Measurements from ENCODE around the gene ZC3H18.
A peak's percentile ranks its signal among the peaks of the same experiment; 100 is the strongest.
"Not testable (repeated sequence)": the region's sequence is repeated elsewhere in the genome, so short reads cannot be mapped to it uniquely, and the experiment has no call there.

Gene ZC3H18

GRCh38 chr16:88658714-88659113 lies 88.5 kb downstream of the ZC3H18 start:
- no peak for DNase-seq

- DNase-seq = no peak
Measured at GRCh38 chr16:88659160-88659559, 89.0 kb downstream of the ZC3H18 start.

- no peak for DNase-seq
Measured at GRCh38 chr16:88661468-88661867, 91.3 kb downstream of the ZC3H18 start.

- DNase-seq = no peak
Measured at GRCh38 chr16:88662222-88662842, 92.1 kb downstream of the ZC3H18 start.

GRCh38 chr16:88662843-88663606 lies 92.8 kb downstream of the ZC3H18 start, which contains the start of gene MVD:
MVD (minus strand) TSS chr16:88663091; CDS start chr16:88663080, 11 bp downstream.
- peak; percentile 96 for DNase-seq

GRCh38 chr16:88665148-88665547 lies 94.9 kb downstream of the ZC3H18 start:
- no peak for DNase-seq

GRCh38 chr16:88665570-88665969 lies 95.4 kb downstream of the ZC3H18 start:
- no peak for DNase-seq

- DNase-seq = no peak
Measured at GRCh38 chr16:88667461-88667860, 97.3 kb downstream of the ZC3H18 start.

GRCh38 chr16:88669493-88669892 lies 99.3 kb downstream of the ZC3H18 start:
- DNase-seq = not testable (repeated sequence)

- no peak for DNase-seq
Measured at GRCh38 chr16:88669980-88670379, 99.8 kb downstream of the ZC3H18 start.

- DNase-seq = no peak
Measured at GRCh38 chr16:88671806-88672205, 101.6 kb downstream of the ZC3H18 start.

GRCh38 chr16:88672776-88673175 lies 102.6 kb downstream of the ZC3H18 start:
- no peak for DNase-seq

- DNase-seq = no peak
Measured at GRCh38 chr16:88673716-88674379, 103.6 kb downstream of the ZC3H18 start.

GRCh38 chr16:88676502-88677242 lies 106.5 kb downstream of the ZC3H18 start:
- no peak for DNase-seq

- no peak for DNase-seq
Measured at GRCh38 chr16:88677721-88678120, 107.5 kb downstream of the ZC3H18 start.

- DNase-seq = no peak
Measured at GRCh38 chr16:88678224-88678979, 108.2 kb downstream of the ZC3H18 start.

- no peak for DNase-seq
Measured at GRCh38 chr16:88680554-88681083, 110.4 kb downstream of the ZC3H18 start.

- no peak for DNase-seq
Measured at GRCh38 chr16:88681084-88681680, 111.0 kb downstream of the ZC3H18 start.

Measured in NCI-H2171 (cell line).